Medulla oblongata (tissue), 1 donor: ENCODE results near the gene LOXL3.
"Not testable (repeated sequence)": the region's sequence is repeated elsewhere in the genome, so short reads cannot be mapped to it uniquely, and the experiment has no call there.

Experiments used
- DNase-seq: peaks from one replicate; pipeline ENCODE4 v3.0.0-alpha.2; 2015; ENCODE audit errors: extremely low spot score

Gene LOXL3

DNA sequence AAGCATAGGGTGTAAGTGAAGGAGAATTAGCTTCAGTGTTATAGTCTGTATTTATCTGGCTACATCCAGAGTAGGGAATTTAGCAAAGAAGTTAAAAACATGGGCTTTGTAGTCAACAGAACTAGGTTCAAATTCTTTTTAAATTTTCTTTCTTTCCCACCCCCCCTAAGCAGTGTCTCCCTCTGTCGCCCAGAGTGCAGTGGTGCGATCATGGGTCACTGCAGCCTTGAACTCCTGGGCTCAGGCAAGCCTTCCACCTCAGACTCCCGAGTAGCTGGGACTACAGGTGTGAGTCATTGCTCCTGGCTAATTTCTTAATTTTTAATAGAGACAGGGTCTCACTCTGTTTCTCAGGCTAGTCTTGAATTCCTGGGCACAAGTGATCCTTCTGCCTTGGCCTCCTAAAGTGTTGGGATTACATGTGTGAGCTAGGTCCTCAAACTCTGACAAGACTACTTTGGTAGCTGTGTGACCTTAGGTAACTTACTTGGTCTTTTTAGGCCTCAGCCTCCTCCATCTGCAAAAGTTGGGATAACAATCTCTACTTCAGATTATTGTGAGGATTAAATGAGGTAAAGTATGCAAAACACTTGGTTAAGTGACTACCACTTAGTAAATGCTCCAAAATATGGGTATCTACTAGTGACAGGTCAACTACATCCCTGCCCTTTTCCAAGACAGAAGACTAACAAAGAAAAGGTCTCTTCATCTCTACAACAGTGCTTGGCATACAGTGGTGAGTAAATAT is 18.6 kb upstream of the LOXL3 start:
- DNase-seq = no peak

DNA sequence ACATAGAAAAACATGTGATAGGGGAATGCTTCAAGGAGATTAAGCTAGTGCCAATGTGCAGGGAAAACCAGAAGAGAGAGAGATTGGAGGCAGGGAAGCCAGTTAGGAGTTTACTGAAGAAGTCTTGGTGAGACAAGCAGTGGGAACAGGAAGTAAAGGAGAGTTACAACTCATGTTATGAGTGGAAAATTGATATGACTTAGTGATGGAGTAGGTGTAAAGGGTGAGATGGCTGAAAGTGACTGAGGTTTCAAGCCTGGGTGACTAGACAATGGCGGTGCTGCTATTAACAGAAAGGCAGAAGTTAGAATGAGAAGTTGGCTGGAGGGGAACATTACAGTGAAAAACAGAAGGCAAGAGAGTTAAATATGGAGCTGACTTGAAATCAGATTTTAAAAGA is 17.3 kb upstream of the LOXL3 start:
- DNase-seq = peak; percentile 45

DNA sequence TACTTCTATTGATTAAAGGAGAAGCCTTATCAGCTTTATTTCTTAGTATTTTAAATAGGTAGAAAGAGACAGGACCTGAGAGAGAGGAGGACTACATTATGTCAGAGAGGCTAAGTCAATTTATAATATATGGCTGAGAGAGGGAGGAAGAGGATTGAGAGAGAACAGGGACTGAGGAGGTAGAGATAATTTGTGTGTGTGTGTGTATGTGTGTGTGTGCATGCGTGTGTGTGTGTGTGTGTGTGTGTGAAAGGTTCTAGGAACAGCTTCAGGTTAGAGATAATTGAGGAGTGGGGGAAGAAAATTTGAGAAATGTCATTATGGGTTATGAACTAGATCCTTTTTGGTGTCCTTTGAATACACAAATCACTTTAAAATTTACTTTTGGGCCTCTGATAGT is 15.9 kb upstream of the LOXL3 start:
- no peak for DNase-seq

DNA sequence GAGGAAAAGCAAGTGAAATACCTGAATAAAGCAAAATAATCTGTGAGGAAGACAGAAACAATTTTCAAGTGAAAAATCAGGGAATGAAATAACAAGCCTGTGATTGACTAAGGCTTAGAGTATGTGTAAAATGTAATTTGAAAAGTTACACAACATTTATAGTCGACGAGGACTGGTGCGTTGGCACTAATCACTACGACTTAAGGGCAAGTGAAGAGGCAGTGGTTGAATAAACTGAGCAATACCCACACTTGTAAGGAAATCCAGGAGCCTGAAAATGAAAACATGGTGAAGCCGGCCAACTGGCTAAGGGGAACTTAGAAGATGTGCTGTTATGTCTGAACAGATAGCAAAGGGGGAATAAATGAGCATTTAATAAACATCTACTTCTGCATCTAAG is 14.1 kb upstream of the LOXL3 start:
- no peak for DNase-seq

DNA sequence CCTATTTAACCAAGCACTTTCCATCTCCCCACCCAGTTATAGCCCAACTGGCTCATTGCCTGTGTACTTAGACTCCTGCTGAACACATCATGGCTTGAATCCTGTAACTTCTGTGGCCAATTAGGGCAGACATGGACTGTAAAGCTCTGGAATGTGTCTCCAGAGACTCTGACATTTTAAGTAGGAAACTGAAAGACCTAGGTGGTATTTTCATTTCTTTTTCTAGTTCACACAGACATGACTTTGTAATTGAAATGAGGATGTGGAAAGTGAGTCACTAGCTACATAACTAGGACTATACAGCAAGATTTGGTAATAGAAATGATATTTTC is 13.0 kb upstream of the LOXL3 start:
- no peak for DNase-seq

DNA sequence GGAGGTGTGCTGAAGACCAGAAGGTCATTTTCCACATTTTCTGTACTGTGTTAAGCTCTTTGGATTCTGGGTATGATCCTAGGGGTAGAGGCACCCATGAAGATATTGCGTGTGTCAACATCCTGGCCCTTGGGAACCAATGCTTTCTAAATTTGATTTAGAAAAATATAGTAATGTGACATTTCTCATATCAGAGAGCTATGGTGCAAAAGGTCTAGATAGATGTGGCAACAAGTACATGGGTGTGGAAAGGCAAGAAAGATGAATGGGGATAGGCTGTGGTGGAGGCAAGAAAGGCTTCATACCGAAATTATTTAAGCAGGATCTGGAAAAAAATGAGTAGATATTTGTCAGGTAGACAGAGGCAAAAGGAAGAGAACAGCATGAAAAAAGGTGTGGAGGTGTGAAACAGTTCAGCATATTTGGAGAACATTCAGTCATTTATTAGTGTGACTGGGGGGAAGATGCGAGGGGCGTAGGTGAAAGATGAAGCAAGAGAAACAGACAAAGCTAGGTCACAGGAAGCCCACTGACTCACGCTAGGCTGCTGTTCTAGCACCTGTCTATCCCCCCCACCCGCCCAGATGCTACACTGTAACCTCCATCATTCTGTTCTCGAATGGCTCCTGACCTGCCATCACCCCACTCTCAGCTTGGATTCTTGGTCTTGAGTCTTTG is 12.5 kb upstream of the LOXL3 start:
- no peak for DNase-seq

DNA sequence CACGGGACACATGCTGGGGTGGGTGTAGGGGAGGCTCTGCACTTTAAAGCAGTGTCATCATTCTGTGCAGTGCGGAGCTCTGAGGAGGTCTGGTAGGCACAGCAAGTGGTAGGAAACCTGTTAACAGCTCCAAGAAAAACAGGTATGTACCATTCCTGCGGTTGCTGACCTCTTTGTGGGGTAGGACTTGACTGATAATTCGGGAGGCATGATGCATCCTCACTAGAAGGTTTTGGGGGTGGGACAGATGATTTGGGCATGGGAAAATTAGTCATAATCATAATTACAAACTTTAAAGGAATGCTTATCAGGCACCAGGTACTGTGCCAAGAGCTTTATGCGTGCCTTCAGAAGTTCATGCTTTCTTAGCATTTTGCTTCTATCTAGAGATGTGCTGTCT is 10.5 kb upstream of the LOXL3 start:
- no peak for DNase-seq

DNA sequence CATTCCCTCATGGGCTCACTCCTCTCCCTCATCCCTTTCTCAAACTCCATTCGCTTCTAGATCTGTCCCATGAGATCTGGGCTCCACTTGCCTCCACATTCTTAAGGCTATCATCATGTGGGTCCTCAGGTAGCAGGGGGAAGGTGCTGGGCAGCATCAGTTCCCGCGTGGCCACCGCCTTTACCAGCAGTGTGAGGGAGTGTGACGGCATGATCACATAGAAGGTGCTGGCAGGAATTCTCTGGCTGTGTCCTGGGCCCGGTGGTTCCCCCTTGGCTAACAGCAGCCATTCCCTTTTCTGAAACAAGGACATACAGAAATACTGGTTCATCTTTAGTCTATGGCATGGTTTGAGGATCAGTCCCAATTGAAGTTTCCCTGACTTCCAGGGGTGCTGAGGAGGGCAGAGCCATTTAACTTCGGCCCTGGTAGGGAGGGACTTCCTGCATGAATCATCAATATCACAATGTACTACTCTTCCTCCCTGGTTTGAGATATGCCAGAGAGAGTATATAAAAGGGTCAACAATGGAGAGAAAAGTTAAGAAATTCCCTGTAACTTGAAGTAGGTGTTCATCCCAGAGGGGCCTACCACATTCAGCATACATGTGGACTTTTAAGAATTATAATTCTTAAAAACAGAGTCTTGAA is 8.5 kb upstream of the LOXL3 start:
- no peak for DNase-seq

DNA sequence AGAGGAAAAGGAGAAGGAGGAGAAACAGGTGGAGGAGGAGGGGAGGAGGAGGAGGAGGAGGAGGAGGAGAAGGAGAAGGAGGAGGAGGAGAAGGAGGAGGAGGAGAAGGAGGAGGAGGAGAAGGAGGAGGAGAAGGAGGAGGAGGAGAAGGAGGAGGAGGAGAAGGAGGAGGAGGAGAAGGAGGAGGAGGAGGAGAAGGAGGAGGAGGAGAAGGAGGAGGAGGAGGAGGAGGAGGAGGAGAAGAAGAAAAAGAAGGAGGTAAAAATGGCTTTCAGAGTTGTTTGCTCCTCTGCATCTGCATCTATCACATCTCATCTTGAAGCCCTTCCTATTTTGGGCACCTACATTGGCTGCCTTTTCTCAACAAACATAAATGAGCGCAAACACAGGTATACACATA is 7.3 kb upstream of the LOXL3 start:
- DNase-seq = not testable (repeated sequence)

DNA sequence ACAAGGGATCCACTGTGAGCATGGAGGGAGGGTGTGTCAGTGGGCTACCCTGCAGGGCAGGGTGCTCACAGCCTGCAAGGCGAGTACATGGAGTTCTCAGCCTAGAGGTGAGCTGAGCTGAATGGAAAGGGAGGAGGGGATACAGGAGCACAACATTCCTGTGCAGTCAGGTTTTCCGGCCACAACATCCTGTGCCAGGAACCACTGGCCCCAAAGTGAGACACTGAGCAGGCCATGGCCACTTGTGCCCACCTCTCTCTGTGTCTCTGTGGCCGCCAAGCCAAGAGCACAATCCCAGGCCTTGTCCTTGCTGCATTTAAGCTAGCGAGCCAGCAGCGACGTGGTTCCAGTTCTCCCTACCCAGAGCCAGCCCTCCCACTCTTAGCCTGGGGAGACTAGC is 6.8 kb upstream of the LOXL3 start:
- DNase-seq = no peak

DNA sequence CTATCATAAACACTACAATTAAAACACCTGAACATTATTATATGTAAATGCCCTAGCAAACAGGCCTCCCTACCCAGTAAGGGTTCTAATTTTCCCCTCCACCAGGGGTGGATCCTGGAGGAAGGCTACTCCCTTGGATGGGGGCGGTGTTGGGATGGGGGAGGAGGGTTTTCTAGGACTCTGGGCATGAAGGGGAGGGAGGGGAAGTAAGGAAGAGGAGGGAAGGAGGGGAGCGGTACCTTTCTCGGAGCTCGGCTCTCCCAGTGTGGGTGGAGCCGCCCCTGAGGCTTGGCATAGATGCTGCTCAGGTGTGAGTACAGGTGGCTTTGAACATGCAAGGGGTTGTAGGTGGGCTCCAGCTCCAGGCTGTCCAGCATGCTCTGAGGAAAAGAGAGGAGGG is 6.2 kb upstream of the LOXL3 start:
- DNase-seq = no peak

DNA sequence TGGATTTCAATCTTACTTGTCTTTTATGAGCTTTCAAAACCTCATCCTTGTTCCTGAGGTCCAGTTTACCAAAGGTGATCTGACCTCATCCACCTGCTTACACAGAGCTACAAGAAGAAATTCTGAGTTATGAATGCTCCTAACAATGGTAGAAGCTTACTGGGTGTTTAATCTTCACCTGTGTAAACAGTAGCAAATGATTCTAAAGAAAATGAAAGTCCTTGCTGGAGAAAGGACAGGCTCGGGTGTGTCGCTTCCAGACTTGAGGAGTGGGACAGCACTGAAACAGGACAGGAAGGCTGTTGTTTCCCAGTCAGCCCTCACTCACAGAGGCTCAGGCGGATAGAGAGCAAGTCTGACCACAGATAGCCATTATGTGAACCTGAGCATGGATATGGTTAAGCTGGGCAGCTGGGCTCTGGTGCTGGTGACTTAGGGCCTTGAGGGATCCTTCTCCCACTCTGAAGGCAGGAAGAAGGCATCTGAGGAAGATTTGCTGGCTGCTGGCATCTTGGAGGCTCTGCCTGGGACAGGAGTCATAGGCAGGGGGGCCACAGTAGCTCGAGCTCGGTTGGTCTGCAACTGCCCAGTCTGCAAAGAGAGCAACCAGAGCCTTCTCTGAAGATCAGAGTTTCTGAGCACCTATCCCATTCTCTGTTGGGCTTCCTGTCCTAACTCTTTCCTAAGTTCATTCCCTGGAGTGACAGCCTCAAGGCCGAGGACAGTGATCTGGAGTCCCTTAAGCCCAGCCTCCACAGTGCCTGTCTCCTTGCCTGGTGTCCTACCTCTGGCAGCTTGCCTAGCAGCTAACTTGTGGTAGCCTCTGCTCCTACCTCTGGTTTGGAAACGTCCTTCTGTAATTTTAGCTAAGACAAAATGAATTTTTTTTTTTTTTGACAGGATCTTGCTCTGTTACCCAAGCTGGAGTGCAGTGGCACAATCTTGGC is 4.8 kb upstream of the LOXL3 start:
- DNase-seq = no peak

DNA sequence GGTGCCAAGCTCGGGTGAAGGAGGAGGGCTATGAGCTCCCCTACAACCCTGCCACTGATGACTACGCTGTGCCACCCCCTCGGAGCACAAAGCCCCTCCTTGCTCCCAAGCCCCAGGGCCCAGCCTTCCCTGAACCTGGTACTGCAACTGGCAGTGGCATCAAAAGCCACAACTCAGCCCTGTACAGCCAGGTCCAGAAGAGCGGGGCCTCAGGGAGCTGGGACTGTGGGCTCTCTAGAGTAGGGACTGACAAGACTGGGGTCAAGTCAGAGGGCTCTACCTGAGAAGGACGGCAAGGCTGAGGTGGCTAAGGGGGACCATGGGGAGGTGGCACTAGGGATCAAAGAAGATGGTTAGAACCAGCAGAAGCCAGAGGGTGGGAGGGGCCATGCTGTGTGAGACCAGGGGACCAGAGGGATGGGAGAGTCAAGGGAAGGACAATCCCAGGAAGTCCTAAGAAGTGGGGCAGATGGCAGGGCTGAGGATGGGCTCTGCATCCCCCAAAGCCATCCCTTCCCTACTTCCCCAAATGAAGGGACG is 3.2 kb upstream of the LOXL3 start:
- DNase-seq = no peak

DNA sequence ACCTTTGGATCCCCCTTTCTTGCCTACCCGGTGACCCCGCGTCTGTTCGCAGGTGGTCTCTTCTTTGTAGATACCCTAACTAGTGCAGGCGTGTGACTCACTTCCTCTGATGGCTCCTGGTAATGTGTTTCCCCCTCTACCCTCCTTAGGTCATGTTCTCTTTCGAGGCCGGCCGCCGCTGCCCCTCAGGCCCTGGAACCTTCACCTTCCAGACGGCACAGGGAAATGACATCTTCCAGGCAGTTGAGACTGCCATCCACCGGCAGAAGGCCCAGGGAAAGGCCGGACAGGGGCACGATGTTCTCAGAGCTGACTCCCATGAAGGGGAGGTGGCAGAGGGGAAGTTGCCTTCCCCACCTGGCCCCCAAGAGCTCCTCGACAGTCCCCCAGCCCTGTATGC is 2.4 kb upstream of the LOXL3 start:
- DNase-seq = no peak

DNA sequence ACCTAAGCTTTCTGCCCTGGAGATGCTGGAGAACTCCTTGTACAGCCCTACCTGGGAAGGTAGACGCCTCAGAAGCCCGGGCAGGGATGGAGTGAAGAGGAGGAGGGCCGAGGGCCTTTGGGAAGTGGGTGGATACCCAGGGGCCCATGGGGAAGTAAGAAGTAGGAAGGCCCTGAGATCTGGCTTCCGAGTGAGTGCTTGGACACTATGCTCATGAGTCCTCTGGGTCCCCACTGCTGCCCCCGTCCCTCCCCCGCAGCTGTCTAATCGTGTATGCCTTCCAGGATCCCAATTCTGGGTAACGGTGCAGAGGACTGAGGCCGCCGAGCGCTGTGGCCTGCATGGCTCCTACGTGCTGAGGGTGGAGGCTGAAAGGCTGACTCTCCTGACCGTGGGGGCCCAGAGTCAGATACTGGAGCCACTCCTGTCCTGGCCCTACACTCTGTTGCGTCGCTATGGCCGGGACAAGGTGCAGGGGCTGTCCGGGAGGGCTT is 1.9 kb upstream of the LOXL3 start:
- DNase-seq = peak; percentile 54

DNA sequence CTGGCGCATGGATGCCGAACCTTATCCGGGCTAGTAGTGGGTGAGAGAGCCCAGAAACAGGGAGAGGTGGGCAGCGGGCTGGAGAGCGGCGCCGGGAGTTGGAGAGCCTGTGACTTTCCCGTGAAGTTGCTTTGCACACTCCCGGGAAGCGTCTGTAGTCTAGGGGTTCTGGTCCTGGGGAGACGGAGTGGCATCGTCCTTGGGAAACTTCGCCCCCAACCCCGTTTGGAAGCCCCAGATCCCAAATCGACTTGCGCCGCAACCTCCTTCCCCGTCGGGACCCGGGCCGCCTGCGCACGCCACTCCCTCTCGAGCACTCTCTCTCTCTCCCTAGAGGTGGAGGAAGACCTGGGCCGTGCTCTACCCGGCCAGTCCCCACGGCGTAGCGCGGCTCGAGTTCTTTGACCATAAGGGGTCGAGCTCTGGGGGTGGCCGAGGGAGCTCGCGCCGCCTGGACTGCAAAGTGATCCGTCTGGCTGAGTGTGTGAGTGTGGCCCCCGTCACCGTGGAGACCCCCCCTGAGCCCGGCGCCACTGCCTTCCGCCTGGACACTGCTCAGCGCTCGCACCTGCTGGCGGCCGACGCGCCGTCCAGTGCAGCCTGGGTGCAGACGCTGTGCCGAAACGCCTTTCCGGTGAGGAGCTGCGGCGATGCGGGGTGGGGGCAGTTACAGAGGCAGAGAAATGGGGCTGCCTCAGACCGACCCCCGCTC is 1.2 kb upstream of the LOXL3 start:
- DNase-seq = no peak

DNA sequence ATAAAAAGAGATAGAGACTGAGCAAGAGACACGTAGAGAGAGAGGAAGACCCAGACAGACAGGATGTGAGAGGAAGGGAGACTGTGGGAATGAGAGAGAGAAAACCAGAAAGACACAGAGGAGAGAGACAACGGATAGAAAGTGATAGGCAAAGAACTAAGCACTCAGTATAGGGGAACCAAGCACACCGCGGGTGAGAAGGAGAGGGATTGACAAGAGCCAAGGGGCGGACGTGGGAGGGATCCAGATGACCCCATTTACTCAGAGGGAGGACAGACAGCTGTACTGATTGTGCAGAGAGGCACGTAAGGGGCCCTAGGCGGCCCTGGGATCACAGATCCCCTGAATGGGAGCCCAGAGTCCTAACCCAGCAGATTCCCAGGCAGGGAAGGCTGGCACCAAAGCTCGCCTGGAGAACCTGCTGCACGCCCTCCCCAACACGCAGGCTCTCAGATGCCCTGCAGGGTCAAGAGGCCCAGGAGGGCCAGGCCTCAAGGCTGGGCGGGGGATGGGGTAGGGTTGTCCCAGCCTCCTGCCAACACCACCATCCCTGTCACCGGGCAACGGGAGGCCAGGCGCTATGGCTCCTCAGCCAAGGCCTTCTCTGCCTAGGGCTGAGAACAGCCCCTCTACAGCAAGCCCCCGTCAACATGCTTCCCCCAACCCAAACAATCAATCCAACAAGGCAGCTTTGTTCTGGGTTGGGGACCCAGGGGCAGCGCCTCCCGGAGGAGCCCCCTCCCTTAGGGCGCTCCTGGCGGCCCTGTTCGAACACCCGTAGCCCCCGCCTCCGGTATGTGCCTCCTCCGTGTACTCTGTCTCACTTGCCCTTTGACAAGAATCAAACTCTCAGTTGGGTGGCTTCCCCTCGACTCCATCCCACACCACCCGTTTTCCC is 579 bp downstream of the LOXL3 start:
- peak; percentile 22 for DNase-seq

DNA sequence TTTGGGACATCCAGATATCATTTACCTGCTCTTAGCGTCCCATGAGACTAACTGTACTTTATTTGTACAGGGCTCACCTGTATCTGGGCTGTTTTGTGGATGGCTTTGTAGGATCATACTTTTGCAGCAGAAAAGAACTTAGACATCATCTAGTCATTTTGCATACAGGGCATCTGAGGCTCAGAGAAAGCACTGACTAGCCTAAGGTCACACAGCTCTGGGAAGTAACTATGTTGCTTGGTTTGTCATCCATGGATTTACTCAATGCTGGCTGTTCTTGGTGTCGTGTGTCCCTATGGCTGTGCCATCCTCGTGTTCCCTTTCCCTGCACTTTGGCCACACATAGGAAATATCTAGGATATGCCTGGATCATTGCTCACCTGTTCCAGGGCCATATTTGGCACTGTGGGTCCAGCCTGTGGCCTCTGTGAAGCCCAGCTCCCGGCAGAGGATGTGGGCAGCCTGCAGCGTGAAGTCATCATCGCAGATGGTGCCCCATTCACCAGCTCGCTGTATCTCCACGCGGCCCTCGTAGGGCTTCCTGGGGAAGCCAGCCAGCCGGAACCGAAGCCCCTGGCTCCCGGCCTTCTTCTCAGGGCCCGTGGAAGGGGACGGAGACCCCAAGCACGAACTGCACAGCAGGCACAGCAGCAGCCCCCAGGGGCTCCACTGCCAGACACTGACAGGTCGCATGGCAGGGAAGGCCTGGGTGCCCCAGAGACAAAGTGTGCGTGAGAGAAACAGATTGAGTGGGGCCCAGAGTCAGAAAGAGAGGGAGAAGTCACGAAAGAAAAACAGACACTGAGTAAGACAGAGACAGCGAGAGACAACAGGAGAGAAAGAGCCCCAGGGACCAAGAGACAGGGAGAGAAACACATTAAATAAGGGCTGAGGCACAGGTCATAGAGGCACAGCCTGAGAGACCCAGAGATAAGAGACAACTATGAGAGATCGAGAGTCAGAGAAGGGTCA is 1.5 kb downstream of the LOXL3 start:
- no peak for DNase-seq

DNA sequence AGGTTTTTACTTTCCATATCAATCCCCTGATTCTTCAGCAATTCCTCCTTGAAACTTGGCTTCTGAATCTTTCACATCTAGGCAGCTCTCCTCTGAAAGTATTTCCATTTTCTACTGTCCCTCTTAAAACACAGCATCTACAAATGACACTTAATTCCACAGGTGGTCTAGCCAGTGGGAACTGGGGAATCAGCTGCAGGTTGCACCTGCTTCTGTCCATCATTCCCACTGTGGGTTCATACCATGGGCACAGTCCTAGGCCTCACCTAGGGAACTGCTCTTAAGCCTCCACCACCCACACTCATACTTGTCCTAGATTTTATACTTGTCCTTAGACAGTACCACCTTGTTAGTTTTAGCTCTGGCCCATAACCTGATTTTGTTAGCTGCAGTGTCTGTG is 2.2 kb downstream of the LOXL3 start:
- no peak for DNase-seq
